GM06990 (cell line): ENCODE data around the gene NECAB3.

Source experiments
- DNase-seq: peaks from one replicate; pipeline ENCODE4 v3.0.0-alpha.2; 2011; ENCODE audit not compliant: insufficient read length; ENCODE audit errors: extremely low read depth
- H3K27me3 ChIP-seq: replicated peaks from 2 replicates; pipeline ENCODE4 v1.6.0; 2011; ENCODE audit warnings: low read length; ENCODE audit not compliant: control insufficient read depth, insufficient read depth
- H3K36me3 ChIP-seq: 2 replicates; pipeline ENCODE4 v1.5.1; 2011; ENCODE audit warnings: low read length; ENCODE audit not compliant: control insufficient read depth, insufficient read depth
- H3K4me3 ChIP-seq: replicated peaks from 2 replicates; pipeline ENCODE4 v1.5.1; 2011; ENCODE audit warnings: low read depth, mild to moderate bottlenecking, control low read depth, low read length
- CTCF ChIP-seq: IDR thresholded peaks from 2 replicates; pipeline ENCODE4 v1.5.1; 2011; ENCODE audit warnings: low read length, control low read depth, mild to moderate bottlenecking, inconsistent platforms; ENCODE audit not compliant: insufficient read depth, poor library complexity, severe bottlenecking

NECAB3 gene

GRCh38 chr20:33716498-33716897 is 42.3 kb upstream of the NECAB3 start:
- Histone ChIP-seq H3K36me3 (no peaks in the 10 kb centered on the region; the same call in none of the 2 replicates), H3K27me3 (no peaks in the 10 kb centered on the region), H3K4me3 (no peak overlapping the region)
- DNase-seq: no peak
- no peak for TF ChIP-seq CTCF

GRCh38 chr20:33713865-33714367 is 39.7 kb upstream of the NECAB3 start:
- no peak for DNase-seq
- H3K27me3 ChIP-seq: no peaks in the 10 kb centered on the region
- no peak for TF ChIP-seq CTCF
- no peaks in the 10 kb centered on the region; the same call in none of the 2 replicates for H3K36me3 ChIP-seq
- no peak overlapping the region for H3K4me3 ChIP-seq

GRCh38 chr20:33711446-33711738 is 37.2 kb upstream of the NECAB3 start:
- no peak for TF ChIP-seq CTCF
- H3K4me3 ChIP-seq: no peak overlapping the region
- DNase-seq: no peak
- peaks cover 4% of the 10 kb centered on the region for H3K36me3 ChIP-seq
- no peaks in the 10 kb centered on the region for H3K27me3 ChIP-seq

GRCh38 chr20:33710681-33711445 is 36.6 kb upstream of the NECAB3 start:
- no peak overlapping the region for H3K4me3 ChIP-seq
- H3K27me3 ChIP-seq: no peaks in the 10 kb centered on the region
- DNase-seq: no peak
- no peak for TF ChIP-seq CTCF
- H3K36me3 ChIP-seq: peaks cover 4% of the 10 kb centered on the region

GRCh38 chr20:33709905-33710541 is 35.8 kb upstream of the NECAB3 start:
- TF ChIP-seq CTCF: no peak
- no peak overlapping the region for H3K4me3 ChIP-seq

More at GRCh38 chr20:33709905-33710541, 35.8 kb upstream of the NECAB3 start:
- H3K27me3 ChIP-seq: no peaks in the 10 kb centered on the region
- no peak for DNase-seq
- peaks cover 4% of the 10 kb centered on the region for H3K36me3 ChIP-seq
